ENCODE data around the gene ZSWIM8. TPM values are rescaled to one million over a fixed set of nuclear protein-coding genes. Genes with fewer than 3 reads are reported as not detected.

The ZSWIM8 gene
- total and polyA plus RNA-seq, 10 of the 15 experiments (the other 5 are each of a cell fraction or from before 2014, with no cell fraction given): 7.8 to 47.1 (median 23.6) TPM

DNA sequence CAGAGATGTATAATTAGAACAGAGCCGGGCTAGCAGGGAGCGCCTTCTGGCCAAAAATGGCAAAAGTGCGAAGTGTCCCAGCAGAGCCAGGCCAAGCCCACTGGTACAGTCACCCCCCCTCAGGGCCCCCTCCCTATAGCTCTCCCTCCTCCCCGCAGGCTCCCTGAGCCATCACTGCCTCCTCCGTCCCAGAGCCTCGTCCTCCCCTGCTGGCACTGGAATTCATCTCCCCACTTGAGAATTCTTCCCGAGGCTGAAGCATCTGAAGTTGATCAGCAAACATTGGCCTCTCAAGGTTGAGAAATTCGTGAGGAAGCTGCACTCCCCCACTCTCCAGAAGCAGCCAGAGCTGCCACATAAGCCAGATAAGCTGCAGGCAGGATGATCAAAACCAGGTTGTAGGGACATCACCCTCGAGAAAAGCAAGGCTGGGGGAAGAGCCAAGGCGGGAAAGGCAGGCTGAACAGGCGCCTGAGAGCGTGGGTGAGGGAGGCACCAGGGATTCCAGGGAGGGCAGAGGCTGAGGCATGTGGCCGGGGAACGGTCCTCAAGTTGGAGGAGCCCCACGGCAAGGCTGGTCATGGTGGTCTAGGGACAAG, 65.6 kb downstream of the ZSWIM8 start:
- H4K20me1 ChIP-seq (ENCODE audit: control insufficient read depth, insufficient read depth): no peaks in the 10 kb centered on the region
- intact Hi-C loops (cut with micrococcal nuclease; ENCODE audit: unreplicated experiment): no loop called here
- no peak for TF ChIP-seq BACH1 (IDR thresholded peaks at IDR 0.05; ENCODE audit: borderline replicate concordance)
- TF ChIP-seq, protein P1, sequence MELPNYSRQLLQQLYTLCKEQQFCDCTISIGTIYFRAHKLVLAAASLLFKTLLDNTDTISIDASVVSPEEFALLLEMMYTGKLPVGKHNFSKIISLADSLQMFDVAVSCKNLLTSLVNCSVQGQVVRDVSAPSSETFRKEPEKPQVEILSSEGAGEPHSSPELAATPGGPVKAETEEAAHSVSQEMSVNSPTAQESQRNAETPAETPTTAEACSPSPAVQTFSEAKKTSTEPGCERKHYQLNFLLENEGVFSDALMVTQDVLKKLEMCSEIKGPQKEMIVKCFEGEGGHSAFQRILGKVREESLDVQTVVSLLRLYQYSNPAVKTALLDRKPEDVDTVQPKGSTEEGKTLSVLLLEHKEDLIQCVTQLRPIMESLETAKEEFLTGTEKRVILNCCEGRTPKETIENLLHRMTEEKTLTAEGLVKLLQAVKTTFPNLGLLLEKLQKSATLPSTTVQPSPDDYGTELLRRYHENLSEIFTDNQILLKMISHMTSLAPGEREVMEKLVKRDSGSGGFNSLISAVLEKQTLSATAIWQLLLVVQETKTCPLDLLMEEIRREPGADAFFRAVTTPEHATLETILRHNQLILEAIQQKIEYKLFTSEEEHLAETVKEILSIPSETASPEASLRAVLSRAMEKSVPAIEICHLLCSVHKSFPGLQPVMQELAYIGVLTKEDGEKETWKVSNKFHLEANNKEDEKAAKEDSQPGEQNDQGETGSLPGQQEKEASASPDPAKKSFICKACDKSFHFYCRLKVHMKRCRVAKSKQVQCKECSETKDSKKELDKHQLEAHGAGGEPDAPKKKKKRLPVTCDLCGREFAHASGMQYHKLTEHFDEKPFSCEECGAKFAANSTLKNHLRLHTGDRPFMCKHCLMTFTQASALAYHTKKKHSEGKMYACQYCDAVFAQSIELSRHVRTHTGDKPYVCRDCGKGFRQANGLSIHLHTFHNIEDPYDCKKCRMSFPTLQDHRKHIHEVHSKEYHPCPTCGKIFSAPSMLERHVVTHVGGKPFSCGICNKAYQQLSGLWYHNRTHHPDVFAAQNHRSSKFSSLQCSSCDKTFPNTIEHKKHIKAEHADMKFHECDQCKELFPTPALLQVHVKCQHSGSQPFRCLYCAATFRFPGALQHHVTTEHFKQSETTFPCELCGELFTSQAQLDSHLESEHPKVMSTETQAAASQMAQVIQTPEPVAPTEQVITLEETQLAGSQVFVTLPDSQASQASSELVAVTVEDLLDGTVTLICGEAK (IDR thresholded peaks at IDR 0.05; ENCODE audit: borderline replicate concordance): no peak
- TF ChIP-seq JUND (IDR thresholded peaks at IDR 0.05; ENCODE audit: low read depth, low read length): no peak
- TF ChIP-seq IKZF1 (conservative IDR thresholded peaks at IDR 0.05): no peak
- no peak for TF ChIP-seq ZNF592 (IDR thresholded peaks at IDR 0.05)
- no peak for TF ChIP-seq NBN (IDR thresholded peaks at IDR 0.05)
- TF ChIP-seq, protein P2, sequence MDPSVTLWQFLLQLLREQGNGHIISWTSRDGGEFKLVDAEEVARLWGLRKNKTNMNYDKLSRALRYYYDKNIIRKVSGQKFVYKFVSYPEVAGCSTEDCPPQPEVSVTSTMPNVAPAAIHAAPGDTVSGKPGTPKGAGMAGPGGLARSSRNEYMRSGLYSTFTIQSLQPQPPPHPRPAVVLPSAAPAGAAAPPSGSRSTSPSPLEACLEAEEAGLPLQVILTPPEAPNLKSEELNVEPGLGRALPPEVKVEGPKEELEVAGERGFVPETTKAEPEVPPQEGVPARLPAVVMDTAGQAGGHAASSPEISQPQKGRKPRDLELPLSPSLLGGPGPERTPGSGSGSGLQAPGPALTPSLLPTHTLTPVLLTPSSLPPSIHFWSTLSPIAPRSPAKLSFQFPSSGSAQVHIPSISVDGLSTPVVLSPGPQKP (IDR thresholded peaks at IDR 0.05; ENCODE audit: low read depth, low read length): no peak
- no peak for TF ChIP-seq CBFB (IDR thresholded peaks at IDR 0.05; ENCODE audit: low read depth)
- TF ChIP-seq USF2 (IDR thresholded peaks at IDR 0.05; ENCODE audit: borderline replicate concordance, low read depth, low read length): no peak
- no peak for TF ChIP-seq GABPA (IDR thresholded peaks at IDR 0.05; ENCODE audit: low read depth)
- no peak for TF ChIP-seq TCF7 (IDR thresholded peaks at IDR 0.05; ENCODE audit: borderline replicate concordance)
- TF ChIP-seq, protein P3, sequence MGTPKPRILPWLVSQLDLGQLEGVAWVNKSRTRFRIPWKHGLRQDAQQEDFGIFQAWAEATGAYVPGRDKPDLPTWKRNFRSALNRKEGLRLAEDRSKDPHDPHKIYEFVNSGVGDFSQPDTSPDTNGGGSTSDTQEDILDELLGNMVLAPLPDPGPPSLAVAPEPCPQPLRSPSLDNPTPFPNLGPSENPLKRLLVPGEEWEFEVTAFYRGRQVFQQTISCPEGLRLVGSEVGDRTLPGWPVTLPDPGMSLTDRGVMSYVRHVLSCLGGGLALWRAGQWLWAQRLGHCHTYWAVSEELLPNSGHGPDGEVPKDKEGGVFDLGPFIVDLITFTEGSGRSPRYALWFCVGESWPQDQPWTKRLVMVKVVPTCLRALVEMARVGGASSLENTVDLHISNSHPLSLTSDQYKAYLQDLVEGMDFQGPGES (IDR thresholded peaks at IDR 0.05): no peak

More for the DNA sequence above, 65.6 kb downstream of the ZSWIM8 start:
- no peak overlapping the region for H3K4me3 ChIP-seq
- peaks cover 5% of the 10 kb centered on the region; the same call in 1 of the 2 replicates for H3K4me1 ChIP-seq (ENCODE audit: control insufficient read depth, insufficient read depth, low read length)
- no peak for ATAC-seq
- 74% methylated on average over 15 of the region's 15 CpGs for WGBS (ENCODE audit: insufficient coverage, insufficient replicate concordance, low lambda C conversion rate, missing lambda C conversion rate)
- no peak overlapping the region for H2AFZ ChIP-seq (ENCODE audit: control insufficient read depth, low read depth, low read length)
- no peak overlapping the region for H3K27ac ChIP-seq (ENCODE audit: control insufficient read depth, insufficient read depth)
- H3K79me2 ChIP-seq (ENCODE audit: control insufficient read depth, insufficient read depth, low read length): no peaks in the 10 kb centered on the region
- no TSS peak for BruUV-seq (replicated peaks)
- peaks cover 25 to 28% of the 10 kb centered on the region in 2 experiments; a peak in 3 of 4 replicates for H3K36me3 ChIP-seq (ENCODE audit: control insufficient read depth in 2 of 2, insufficient read depth in 2 of 2, low read length in 1 of 2)
- no peak for DNase-seq (ENCODE audit: low read depth, low spot score)
- H3K4me2 ChIP-seq (ENCODE audit: control insufficient read depth, insufficient read depth): no peak overlapping the region
- H3K9ac ChIP-seq (ENCODE audit: control insufficient read depth, insufficient read depth, low read length): no peak overlapping the region
- FAIRE-seq: no peak
- ChIA-PET RAD21 (ENCODE audit: unreplicated experiment) (interaction anchor here (1.1 to 11.6 kb wide), 4 partner anchors 11 to 31 kb away, joined by 3 to 299 read pairs (median 14); partner anchors contain the start of gene CAMK2G), CTCF (interaction anchor here (1.0 to 12.4 kb wide), 8 partner anchors 8 to 321 kb away, joined by 3 to 440 read pairs (median 19); partner anchors contain the start of gene CAMK2G), POLR2A (interaction anchor here (0.6 to 4.0 kb wide), 4 partner anchors 9 to 276 kb away, joined by 3 to 16 read pairs (median 6); no protein-coding TSS in a partner anchor), SMC1A (ENCODE audit: uncharacterized antibody, unreplicated experiment) (interaction anchor here (1.9 to 11.4 kb wide), 4 partner anchors 11 to 230 kb away, joined by 6 to 270 read pairs (median 12); partner anchors contain the start of gene CAMK2G)
- in situ Hi-C loops (cut with MboI): no loop called here
- no peaks in the 10 kb centered on the region for H3K9me3 ChIP-seq (replicated peaks; ENCODE audit: control insufficient read depth, insufficient read depth, low read length)
- no peaks in the 10 kb centered on the region for H3K27me3 ChIP-seq (replicated peaks in 1 of 2; ENCODE audit: control insufficient read depth in 2 of 2, insufficient read depth in 2 of 2, low read length in 1 of 2)

All from GM12878 (cell line).